Thymus (tissue), 11 donors: Measurements from ENCODE around the gene PSMB11. TPM values are rescaled to one million over a fixed set of nuclear protein-coding genes. Genes with fewer than 3 reads are reported as not detected.
A peak's percentile ranks its signal among the peaks of the same experiment; 100 is the strongest.
"Not testable (repeated sequence)": the region's sequence is repeated elsewhere in the genome, so short reads cannot be mapped to it uniquely, and the experiment has no call there.

Experiments used
- DNase-seq, 9 donors: peaks; one replicate each; pipeline ENCODE4 v3.0.0-alpha.2; 2013; ENCODE audit warnings: low spot score in 9 of 9, low read depth in 6 of 9, missing footprints in 1 of 9
- H3K27ac ChIP-seq, 2 donors: one replicate each; pipeline ENCODE4 v1.5.1; 2013; ENCODE audit warnings: control low read depth in 1 of 2, low read depth in 1 of 2, low read length in 1 of 2, mild to moderate bottlenecking in 1 of 2, moderate library complexity in 1 of 2
- H3K27me3 ChIP-seq, 2 donors: one replicate each; pipeline ENCODE4 v1.5.1; 2013; ENCODE audit warnings: low read length in 1 of 2; ENCODE audit not compliant: control insufficient read depth in 2 of 2, insufficient read depth in 1 of 2
- H3K36me3 ChIP-seq, 2 donors: one replicate each; pipeline ENCODE4 v1.5.1; 2013; ENCODE audit warnings: low read length in 1 of 2, mild to moderate bottlenecking in 1 of 2, moderate library complexity in 1 of 2; ENCODE audit not compliant: control insufficient read depth in 2 of 2, insufficient read depth in 2 of 2
- H3K4me1 ChIP-seq, 2 donors: one replicate each; pipeline ENCODE4 v1.5.1; 2013; ENCODE audit warnings: low read length in 2 of 2; ENCODE audit not compliant: control insufficient read depth in 2 of 2, insufficient read depth in 2 of 2
- H3K4me3 ChIP-seq, 2 donors: one replicate each; pipeline ENCODE4 v1.5.1; 2013; ENCODE audit warnings: low read length in 2 of 2, control low read depth in 1 of 2, mild to moderate bottlenecking in 1 of 2
- H3K9me3 ChIP-seq, 2 donors: one replicate each; pipeline ENCODE4 v1.5.1; 2013; ENCODE audit warnings: low read length in 1 of 2, mild to moderate bottlenecking in 1 of 2; ENCODE audit not compliant: control insufficient read depth in 2 of 2, insufficient read depth in 1 of 2
- WGBS: extraction: QIAGEN DNeasy Blood & Tissue Kit; methylation state at CpG from one replicate; pipeline ENCODE4 v1.1.7; 2013; 5-methylcytosine and 5-hydroxymethylcytosine counted together
- polyA plus RNA-seq: library from polyadenylated mRNA; stranded (reverse); fragments of 200-250 nt; gene quantifications from one replicate; pipeline ENCODE4 v1.2.3, GENCODE V29; 2013
- total RNA-seq: library from RNA; stranded (reverse); fragments of 120-200 nt; gene quantifications from one replicate; pipeline ENCODE4 v1.2.4, GENCODE V29; 2013
- donor health status: healthy.

The PSMB11 gene
- total and polyA plus RNA-seq, 2 donors: 0.62 to 48.7 TPM

DNA sequence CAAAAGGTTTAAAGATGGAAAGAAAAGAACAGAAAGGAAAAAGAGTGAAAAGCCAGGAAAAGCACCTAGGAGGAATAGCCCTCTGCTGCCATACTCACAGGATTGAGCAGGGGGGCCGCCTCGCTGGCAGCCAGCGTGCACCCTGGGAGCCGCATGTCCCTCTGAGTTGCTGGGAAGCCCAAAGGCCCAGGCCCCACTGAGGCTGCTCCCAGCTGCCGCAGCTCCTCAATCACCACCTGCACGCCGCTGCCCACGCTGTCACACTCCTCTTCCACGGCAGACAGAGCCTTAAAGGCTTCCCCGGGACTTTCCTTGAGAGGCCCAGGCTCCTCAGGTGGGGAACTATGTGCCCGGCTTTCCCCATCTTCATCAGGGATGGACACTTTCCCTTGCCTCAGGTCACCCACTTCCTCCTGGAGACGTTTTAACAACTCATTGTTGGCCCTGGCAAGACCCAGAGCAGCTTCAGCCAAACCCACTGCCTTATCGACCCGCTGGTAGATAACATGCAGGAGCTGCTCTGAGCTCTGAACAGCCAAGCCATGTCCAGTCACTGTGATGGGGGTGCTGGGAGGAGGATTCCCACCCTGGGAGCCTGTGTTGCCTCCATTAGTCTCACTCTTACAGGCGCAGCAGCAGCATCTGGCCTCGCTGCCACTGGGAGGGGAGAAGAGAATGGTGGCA, 43.5 kb upstream of the PSMB11 start:
- H3K4me1 ChIP-seq: peaks cover 0 to 6% of the 10 kb centered on the region in 2 donors
- H3K9me3 ChIP-seq: no peaks in the 10 kb centered on the region
- peaks cover 5 to 15% of the 10 kb centered on the region in 2 donors for H3K36me3 ChIP-seq
- no peaks in the 10 kb centered on the region for H3K27me3 ChIP-seq
- DNase-seq: no peak
- no peak overlapping the region for H3K27ac ChIP-seq
- WGBS: 95% methylated on average over 16 of the region's 16 CpGs
- no peak overlapping the region for H3K4me3 ChIP-seq

- Histone ChIP-seq H3K36me3 (peaks cover 5 to 8% of the 10 kb centered on the region in 2 donors), H3K27ac (no peak overlapping the region), H3K9me3 (no peaks in the 10 kb centered on the region), H3K4me1 (no peaks in the 10 kb centered on the region), H3K27me3 (no peaks in the 10 kb centered on the region), H3K4me3 (no peak overlapping the region)
- DNase-seq: no peak
- 93% methylated on average over 2 of the region's 2 CpGs for WGBS
These were observed 41.2 kb upstream of the PSMB11 start for GRCh38 chr14:23000860-23001259.

- no peak for DNase-seq
- H3K27ac ChIP-seq: no peak overlapping the region
- over 99% methylated on average over 3 of the region's 3 CpGs for WGBS
- no peak overlapping the region for H3K4me3 ChIP-seq
- no peaks in the 10 kb centered on the region for H3K27me3 ChIP-seq
- H3K36me3 ChIP-seq: peaks cover 5 to 8% of the 10 kb centered on the region in 2 donors
- no peaks in the 10 kb centered on the region for H3K9me3 ChIP-seq
- H3K4me1 ChIP-seq: peaks cover 5 to 8% of the 10 kb centered on the region in 2 donors
These were observed 39.4 kb upstream of the PSMB11 start for GRCh38 chr14:23002592-23002991.

GRCh38 chr14:23004274-23004673, 37.7 kb upstream of the PSMB11 start:
- H3K4me3 ChIP-seq, DNase-seq, H3K36me3 ChIP-seq, H3K27ac ChIP-seq, H3K27me3 ChIP-seq, H3K9me3 ChIP-seq: not testable (repeated sequence)
- H3K4me1 ChIP-seq: peaks cover 11 to 18% of the 10 kb centered on the region in 2 donors
- WGBS: 97% methylated on average over 4 of the region's 4 CpGs

DNA sequence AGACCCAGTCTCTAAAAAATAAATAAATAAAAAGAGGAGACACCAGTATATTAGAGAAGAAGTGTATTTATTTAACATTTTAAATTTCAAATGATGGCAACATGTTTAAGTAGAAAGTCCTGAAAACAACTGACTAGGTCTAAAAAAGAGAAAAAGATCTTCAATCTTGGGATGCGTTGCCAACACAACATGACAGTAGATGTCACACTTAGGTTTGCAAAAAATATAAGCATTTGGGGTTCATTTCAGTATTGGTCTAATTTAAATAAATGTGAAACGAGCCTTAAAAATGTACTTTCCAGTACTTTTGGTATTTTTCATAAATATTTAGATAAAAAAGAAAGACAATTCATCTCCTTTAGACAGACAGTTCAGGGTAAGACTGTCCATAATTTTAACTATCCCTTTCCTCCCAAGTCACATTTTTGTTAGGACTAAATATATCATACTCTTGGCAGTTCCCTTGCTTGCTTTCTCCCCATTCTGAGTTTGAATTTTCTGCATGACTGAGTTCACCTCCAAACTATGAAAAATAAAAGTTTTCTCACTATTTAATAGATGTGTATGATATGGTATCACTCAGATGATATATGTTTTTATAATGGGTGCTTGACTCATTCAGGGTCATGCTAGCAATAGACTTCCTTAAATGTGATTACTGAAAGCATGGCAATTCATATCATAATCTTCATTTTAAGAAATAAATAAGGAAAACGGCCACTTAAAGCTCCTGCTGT, 36.4 kb upstream of the PSMB11 start:
- Histone ChIP-seq H3K27ac (peak overlapping the region in 1 of 2 donors; percentile 96), H3K4me3 (peak overlapping the region in 1 of 2 donors; percentile 61), H3K9me3 (no peaks in the 10 kb centered on the region), H3K36me3 (no peaks in the 10 kb centered on the region), H3K4me1 (peaks cover 13 to 27% of the 10 kb centered on the region in 2 donors), H3K27me3 (no peaks in the 10 kb centered on the region)
- WGBS: 84% methylated on average over 3 of the region's 3 CpGs
- DNase-seq: no peak

- peak overlapping the region; percentile 96 to 99 for H3K27ac ChIP-seq
- H3K27me3 ChIP-seq: no peaks in the 10 kb centered on the region
- no peaks in the 10 kb centered on the region for H3K36me3 ChIP-seq
- no peak for DNase-seq
- H3K4me3 ChIP-seq: peak overlapping the region; percentile 61 to 72
- H3K4me1 ChIP-seq: peaks cover 13 to 27% of the 10 kb centered on the region in 2 donors
- 63% methylated on average over 5 of the region's 5 CpGs for WGBS
- H3K9me3 ChIP-seq: no peaks in the 10 kb centered on the region
These were observed 35.9 kb upstream of the PSMB11 start for GRCh38 chr14:23006188-23006534.

DNA sequence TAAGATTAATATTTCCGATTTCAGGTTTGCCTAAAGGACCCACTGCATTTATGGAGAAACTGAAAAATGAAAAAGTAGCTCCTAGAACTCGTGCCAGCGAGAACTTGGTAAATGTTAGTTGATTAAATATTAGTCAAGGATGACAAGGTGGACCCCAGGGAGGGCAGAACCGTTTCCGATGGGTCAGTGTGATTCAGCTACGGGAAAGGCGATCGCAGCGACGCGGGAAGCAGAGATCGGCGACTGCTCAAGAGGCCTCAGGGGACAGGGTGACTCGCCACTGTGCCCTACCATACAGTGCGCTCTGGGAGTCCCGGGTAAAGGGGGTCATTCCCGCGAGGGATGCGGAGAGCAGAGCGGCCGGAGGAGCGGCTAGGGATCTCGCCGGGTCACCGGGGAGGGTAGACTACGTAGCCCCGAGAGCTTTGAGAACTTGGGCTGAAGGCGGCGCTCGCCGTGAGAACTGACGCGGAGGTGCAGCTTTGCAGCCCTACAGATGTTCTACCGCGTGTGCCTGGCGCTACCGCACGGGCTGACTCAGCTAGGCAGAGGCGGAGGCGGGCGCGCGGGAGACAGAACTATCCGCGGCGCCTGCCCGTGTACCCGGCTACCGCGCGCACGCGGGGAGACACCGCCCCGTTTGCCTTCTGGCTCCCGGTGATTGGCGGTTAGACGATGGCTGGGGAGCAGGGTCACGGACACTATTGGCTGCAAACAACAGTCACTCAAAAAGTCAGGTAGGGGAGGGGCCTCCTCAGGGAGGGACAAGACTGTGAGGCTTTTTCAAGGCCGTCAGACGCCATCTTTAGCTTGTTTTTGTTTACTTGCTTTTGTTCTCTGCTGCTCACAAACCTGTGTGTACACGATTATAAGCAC, 35.2 kb upstream of the PSMB11 start:
- peak; percentile 95 to 99 (median 98) for DNase-seq
- H3K4me1 ChIP-seq: peaks cover 13 to 27% of the 10 kb centered on the region in 2 donors
- WGBS: under 1% methylated on average over 62 of the region's 62 CpGs
- peak overlapping the region; percentile 61 to 72 for H3K4me3 ChIP-seq
- peak overlapping the region; percentile 96 to 99 for H3K27ac ChIP-seq
- H3K27me3 ChIP-seq: no peaks in the 10 kb centered on the region
- no peaks in the 10 kb centered on the region for H3K9me3 ChIP-seq
- H3K36me3 ChIP-seq: no peaks in the 10 kb centered on the region

DNA sequence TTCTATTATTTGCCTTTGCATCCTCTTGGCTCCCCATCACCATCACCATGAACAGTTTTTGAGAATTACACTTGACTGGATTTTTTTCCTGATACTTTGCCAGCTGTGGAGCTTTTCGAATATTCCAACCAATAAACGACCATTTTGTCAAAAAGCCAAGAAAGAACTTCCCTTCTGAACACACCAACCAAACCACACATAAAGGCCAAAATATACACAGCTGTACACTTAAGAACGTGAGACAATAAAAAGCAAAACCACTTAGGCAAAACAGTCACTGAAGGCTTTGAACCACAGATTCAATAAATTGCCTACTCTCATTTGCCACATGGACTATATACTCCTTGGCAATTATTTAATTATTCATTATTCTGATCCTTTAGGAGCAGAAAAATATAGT, 33.2 kb upstream of the PSMB11 start:
- WGBS: 4% methylated on average over 3 of the region's 3 CpGs
- no peaks in the 10 kb centered on the region for H3K9me3 ChIP-seq
- peak in 1 of 9 donors; percentile 56 for DNase-seq
- no peaks in the 10 kb centered on the region for H3K27me3 ChIP-seq
- peak overlapping the region in 1 of 2 donors; percentile 59 for H3K4me3 ChIP-seq
- peak overlapping the region; percentile 60 to 88 for H3K27ac ChIP-seq
- peaks cover 13 to 27% of the 10 kb centered on the region in 2 donors for H3K4me1 ChIP-seq
- no peaks in the 10 kb centered on the region for H3K36me3 ChIP-seq
